SU-DHL-6 (cell line): Measurements from ENCODE around the gene REG3A.

Experiments used
- H2AFZ ChIP-seq: fragments of 200-600 bp; sonication (generic); 2 replicates; pipeline ENCODE4 v1.6.1; 2014; ENCODE audit warnings: low read depth, mild to moderate bottlenecking, moderate library complexity, mixed read lengths, antibody characterized with exemption, low read length; ENCODE audit not compliant: severe bottlenecking
- H3F3A ChIP-seq: fragments of 200-600 bp; shearing (Covaris generic); 2 replicates; pipeline ENCODE4 v1.6.0; 2016; ENCODE audit warnings: antibody characterized with exemption, mild to moderate bottlenecking; ENCODE audit not compliant: insufficient read depth
- H3K27ac ChIP-seq: fragments of 200-600 bp; sonication (generic); 2 replicates; pipeline ENCODE4 v1.5.1; 2016; ENCODE audit warnings: low read depth, mild to moderate bottlenecking, low read length, moderate library complexity, mixed read lengths
- H3K27me3 ChIP-seq: fragments of 200-600 bp; sonication (generic), shearing (Covaris generic); 2 replicates; pipeline ENCODE4 v1.6.0; 2014; ENCODE audit warnings: mild to moderate bottlenecking, low read length
- H3K36me3 ChIP-seq: fragments of 200-600 bp; sonication (generic); 2 replicates; pipeline ENCODE4 v1.6.1; 2014; ENCODE audit warnings: mild to moderate bottlenecking, low read length, mixed read lengths
- H3K4me2 ChIP-seq: fragments of 300-600, 200-600 bp; shearing (Covaris generic), sonication (generic); 2 replicates; pipeline ENCODE4 v1.6.0; 2014; ENCODE audit warnings: low read length, low read depth, mild to moderate bottlenecking; ENCODE audit not compliant: poor library complexity, severe bottlenecking
- H3K4me3 ChIP-seq: fragments of 200-600 bp; sonication (generic); 2 replicates; pipeline ENCODE4 v1.5.1; 2014; ENCODE audit warnings: antibody characterized with exemption, low read length, mild to moderate bottlenecking, mixed read lengths; ENCODE audit not compliant: insufficient read depth, poor library complexity, severe bottlenecking
- H3K79me2 ChIP-seq: fragments of 200-600 bp; sonication (generic); 2 replicates; pipeline ENCODE4 v1.6.1; 2014; ENCODE audit warnings: mild to moderate bottlenecking, low read length, moderate library complexity; ENCODE audit not compliant: insufficient read depth
- H3K9ac ChIP-seq: fragments of 200-600 bp; sonication (generic); 2 replicates; pipeline ENCODE4 v1.7.0; 2014; ENCODE audit warnings: mild to moderate bottlenecking, low read length
- H3K9me2 ChIP-seq: fragments of 200-600 bp; sonication (generic); replicated peaks from 2 replicates; pipeline ENCODE4 v1.6.1; 2014; ENCODE audit warnings: low read length; ENCODE audit not compliant: insufficient read depth
- H3K9me3 ChIP-seq: fragments of 200-600 bp; sonication (generic); 2 replicates; pipeline ENCODE4 v1.6.1; 2014; ENCODE audit warnings: low read length, mixed read lengths; ENCODE audit not compliant: insufficient read depth
- H4K20me1 ChIP-seq: fragments of 200-600 bp; sonication (generic); 2 replicates; pipeline ENCODE4 v1.6.1; 2014; ENCODE audit warnings: low read depth, mild to moderate bottlenecking, antibody characterized with exemption, low read length, moderate library complexity, mixed read lengths
- CTCF ChIP-seq: fragments of 200-600 bp; sonication (generic); IDR thresholded peaks from one replicate; pipeline ENCODE4 v1.5.1; 2017; ENCODE audit warnings: antibody characterized with exemption, mild to moderate bottlenecking, low read length, moderate library complexity; ENCODE audit not compliant: insufficient read depth, poor library complexity, severe bottlenecking
- EZH2phosphoT487 ChIP-seq: fragments of 200-600 bp; sonication (generic), shearing (Covaris generic); conservative IDR thresholded peaks from 2 replicates; pipeline ENCODE4 v1.6.1; 2018; ENCODE audit warnings: mild to moderate bottlenecking, antibody characterized with exemption, low read length, moderate library complexity, mixed read lengths

REG3A gene

GRCh38 chr2:79125721-79125985 is 33.9 kb downstream of the REG3A start:
- H3K27ac ChIP-seq: no peak overlapping the region

GRCh38 chr2:79124907-79125720 is 34.4 kb downstream of the REG3A start:
- no peak overlapping the region for H3K27ac ChIP-seq
- no peaks in the 10 kb centered on the region for H3F3A ChIP-seq
- no peak overlapping the region for H3K4me2 ChIP-seq
- no peak overlapping the region for H2AFZ ChIP-seq
- no peaks in the 10 kb centered on the region for H3K79me2 ChIP-seq
- no peaks in the 10 kb centered on the region for H3K36me3 ChIP-seq
- no peaks in the 10 kb centered on the region for H3K9me3 ChIP-seq
- no peak for TF ChIP-seq CTCF
- TF ChIP-seq EZH2phosphoT487: no peak
- no peaks in the 10 kb centered on the region for H3K27me3 ChIP-seq
- H3K9ac ChIP-seq: no peak overlapping the region
- no peaks in the 10 kb centered on the region for H4K20me1 ChIP-seq
- H3K4me3 ChIP-seq: no peak overlapping the region
- H3K9me2 ChIP-seq: no peaks in the 10 kb centered on the region

More at GRCh38 chr2:79125721-79125985, 33.9 kb downstream of the REG3A start:
- Histone ChIP-seq H3K4me2 (no peak overlapping the region), H4K20me1 (no peaks in the 10 kb centered on the region), H3K79me2 (no peaks in the 10 kb centered on the region), H3K27me3 (no peaks in the 10 kb centered on the region), H3K9me3 (no peaks in the 10 kb centered on the region), H3K36me3 (no peaks in the 10 kb centered on the region), H3F3A (no peaks in the 10 kb centered on the region), H3K4me3 (no peak overlapping the region), H3K9me2 (no peaks in the 10 kb centered on the region), H3K9ac (no peak overlapping the region), H2AFZ (no peak overlapping the region)
- no peak for TF ChIP-seq CTCF

GRCh38 chr2:79122676-79123075 is 36.9 kb downstream of the REG3A start:
- Histone ChIP-seq H4K20me1 (no peaks in the 10 kb centered on the region), H2AFZ (no peak overlapping the region)

More at GRCh38 chr2:79122676-79123075, 36.9 kb downstream of the REG3A start:
- H3K4me3 ChIP-seq: no peak overlapping the region
- H3F3A ChIP-seq: no peaks in the 10 kb centered on the region
- no peaks in the 10 kb centered on the region for H3K27me3 ChIP-seq
- H3K27ac ChIP-seq: no peak overlapping the region
- H3K9me3 ChIP-seq: no peaks in the 10 kb centered on the region
- no peaks in the 10 kb centered on the region for H3K79me2 ChIP-seq
- no peaks in the 10 kb centered on the region for H3K9me2 ChIP-seq
- H3K4me2 ChIP-seq: no peak overlapping the region
- no peaks in the 10 kb centered on the region for H3K36me3 ChIP-seq
- TF ChIP-seq CTCF (no peak), EZH2phosphoT487 (no peak)
- H3K9ac ChIP-seq: no peak overlapping the region
